HG03159 (cell line): ENCODE data around the gene RIPK4.

Experiments used
- ATAC-seq: cut with Tn5 transposase; IDR thresholded peaks from one replicate; pipeline ENCODE4 v1.9.1; 2021; ENCODE audit warnings: mild to moderate bottlenecking, moderate library complexity; ENCODE audit not compliant: unreplicated experiment

RIPK4 gene

GRCh38 chr21:41770901-41771624 lies 4.2 kb upstream of the RIPK4 start:
- ATAC-seq: no peak

GRCh38 chr21:41769933-41770332 lies 3.1 kb upstream of the RIPK4 start:
- ATAC-seq: no peak

DNA sequence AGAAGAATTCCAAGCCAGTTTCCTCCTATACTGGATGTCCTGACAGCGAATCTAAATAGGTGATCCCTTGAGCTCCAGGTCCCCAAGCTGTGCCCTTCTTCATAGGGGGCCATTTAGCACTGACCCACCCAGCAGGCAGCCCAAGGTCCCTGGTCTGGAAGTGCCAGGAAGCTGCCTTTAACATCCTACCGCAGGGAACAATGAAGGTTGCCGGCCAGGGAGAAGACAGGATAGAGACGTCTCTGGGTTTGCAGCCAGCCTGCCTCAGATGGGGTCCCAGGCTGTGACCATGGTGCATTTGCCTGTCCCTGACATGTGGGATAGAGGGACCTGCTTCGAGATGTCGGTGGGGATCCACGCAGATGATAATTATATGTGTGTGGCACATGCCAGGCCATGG lies 2.7 kb upstream of the RIPK4 start:
- no peak for ATAC-seq

DNA sequence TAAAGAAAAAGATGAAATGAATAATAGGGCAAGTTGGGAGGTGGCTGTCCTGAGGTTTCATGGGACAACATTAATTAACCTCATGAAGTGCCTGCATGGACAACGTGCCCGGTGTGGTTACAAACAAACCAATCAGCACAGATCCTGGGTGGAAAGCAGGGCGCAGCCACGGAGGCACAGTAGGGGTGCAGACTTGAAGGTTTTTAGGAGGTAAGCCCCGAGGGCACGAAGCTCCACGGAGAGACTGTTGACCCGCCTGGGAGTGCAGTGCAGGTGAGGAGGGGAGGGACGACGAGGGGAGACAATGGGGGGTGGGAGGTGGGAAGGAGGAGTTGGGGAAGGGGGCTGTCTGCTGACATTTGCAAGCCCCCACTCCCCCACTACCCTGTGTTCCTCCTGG lies 2.3 kb upstream of the RIPK4 start:
- ATAC-seq: no peak

- no peak for ATAC-seq
Measured at GRCh38 chr21:41768437-41769042, 1.7 kb upstream of the RIPK4 start.

- no peak for ATAC-seq
Measured at GRCh38 chr21:41767606-41768436, 969 bp upstream of the RIPK4 start.

DNA sequence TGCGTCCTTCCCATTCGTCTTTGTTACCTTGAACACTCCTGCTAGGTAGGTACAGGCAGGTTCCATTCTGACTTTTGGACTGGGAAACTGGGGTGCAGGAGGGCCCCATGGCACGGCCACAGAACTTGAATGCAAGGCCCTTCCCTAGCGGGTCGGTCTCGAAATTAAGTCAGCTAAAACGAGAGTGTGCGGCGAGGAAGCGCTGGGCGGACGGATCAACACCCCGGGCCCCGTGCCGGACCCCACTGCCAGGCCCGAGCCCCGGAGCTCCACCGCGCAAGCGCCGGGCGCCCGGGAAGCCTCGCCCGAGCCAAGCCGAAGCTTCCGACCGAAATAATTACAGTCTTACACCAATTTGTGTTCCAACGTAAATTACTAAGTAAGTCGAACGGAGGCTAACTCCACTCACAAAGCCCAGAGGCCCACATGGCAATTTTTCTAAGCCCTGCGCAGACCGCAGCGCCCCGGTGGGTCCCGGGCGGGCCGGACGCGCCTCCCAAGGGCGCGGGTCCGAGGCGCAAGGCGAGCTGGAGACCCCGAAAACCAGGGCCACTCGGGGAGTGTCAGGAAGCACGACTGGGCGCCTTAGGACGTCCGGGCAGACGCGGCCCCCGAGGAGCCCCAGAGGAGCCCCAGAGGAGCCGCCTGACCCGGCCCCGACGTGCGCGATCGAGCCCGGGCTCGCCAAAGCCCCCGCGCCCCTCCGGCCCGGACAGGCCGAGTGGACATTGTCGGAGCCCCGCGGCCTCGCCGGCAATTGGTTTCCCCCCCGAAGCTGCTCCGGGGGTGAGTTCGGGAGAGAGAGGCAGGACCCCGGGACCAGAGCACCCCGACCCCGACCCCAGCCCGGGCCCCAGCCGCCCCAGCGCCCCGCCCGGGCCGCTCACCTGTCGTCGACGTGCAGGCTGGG lies 624 bp downstream of the RIPK4 start:
- ATAC-seq: no peak

GRCh38 chr21:41765420-41765821 lies 1.4 kb downstream of the RIPK4 start:
- ATAC-seq: no peak

DNA sequence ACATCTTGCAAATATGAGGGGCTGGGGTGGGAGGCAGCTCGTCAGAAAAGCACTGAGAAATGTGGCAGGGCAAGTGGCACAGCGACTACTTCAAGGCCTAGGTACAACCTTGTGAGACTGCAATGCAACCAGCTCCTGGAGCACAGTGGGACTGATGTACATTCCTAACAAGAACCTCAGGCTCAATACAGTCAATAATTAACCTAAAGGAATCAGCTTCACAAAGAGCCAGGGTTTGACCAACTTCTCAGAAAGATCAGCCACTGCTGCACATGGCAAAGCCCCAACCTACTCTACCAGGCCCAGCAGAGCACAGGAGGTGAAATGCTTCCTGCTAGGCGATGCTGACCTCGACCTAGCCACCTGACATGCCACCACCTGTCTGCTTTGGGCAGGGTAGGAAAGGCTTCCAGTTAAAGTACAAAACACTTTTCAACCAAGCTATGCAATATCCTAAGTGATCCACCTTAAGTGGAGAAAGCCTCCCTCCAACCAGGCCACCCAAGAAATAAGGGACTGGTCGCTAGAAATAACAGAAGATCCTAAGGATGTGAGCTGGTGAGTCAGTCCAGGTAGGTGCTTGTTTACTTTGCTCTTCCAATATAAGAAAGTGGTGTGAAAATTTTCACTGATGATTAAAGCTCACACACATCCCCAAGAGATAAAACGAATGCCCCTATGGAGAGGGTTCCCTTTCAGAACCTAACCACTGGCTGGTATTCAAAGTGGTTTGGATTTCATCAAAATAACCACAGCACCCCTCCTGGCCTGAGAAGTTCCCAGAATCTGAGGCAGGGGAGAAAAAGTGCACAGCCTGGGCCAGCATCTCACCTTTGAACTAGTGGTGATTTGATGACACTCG lies 2.1 kb downstream of the RIPK4 start:
- ATAC-seq: no peak

DNA sequence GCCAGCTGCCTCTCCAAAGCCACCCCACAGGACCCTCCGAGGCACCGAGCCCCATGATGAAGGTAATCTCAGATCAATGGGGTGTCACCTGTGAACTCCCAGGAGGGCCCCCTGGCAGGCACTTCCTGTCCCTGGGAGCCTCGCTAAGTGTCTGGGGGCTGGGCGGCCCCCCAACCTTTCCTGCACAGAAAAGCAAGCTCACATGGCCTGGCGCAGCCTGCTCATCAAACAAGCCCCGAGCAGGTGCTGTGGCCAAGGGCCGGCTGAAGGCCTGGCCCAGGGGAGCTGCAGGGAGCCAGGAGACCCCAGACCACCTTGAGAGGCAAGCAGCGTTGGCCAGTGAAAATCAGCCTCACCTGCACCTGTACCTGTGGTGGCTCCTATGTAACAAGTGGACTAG lies 2.9 kb downstream of the RIPK4 start:
- no peak for ATAC-seq

- ATAC-seq: no peak
Measured at GRCh38 chr21:41763398-41763931, 3.4 kb downstream of the RIPK4 start.

DNA sequence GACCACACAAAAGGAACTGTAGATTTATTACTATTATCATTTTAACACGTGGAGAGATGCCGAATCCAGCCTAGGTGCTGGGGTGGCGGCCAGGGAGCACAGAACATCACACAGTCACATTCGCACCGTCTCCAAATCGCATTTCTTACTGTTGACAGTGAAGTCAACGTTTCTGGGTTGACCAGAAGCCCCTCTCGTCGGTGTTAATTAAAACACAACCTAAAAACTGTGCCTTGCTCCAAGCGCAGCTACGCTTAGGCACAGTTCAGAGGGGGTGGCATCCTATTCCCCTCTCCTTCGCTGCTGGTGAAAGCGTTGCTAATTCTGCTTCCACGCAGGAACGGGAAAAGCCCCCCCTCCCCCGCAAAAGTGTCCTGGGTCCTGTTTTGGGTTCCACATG lies 4.1 kb downstream of the RIPK4 start:
- no peak for ATAC-seq

DNA sequence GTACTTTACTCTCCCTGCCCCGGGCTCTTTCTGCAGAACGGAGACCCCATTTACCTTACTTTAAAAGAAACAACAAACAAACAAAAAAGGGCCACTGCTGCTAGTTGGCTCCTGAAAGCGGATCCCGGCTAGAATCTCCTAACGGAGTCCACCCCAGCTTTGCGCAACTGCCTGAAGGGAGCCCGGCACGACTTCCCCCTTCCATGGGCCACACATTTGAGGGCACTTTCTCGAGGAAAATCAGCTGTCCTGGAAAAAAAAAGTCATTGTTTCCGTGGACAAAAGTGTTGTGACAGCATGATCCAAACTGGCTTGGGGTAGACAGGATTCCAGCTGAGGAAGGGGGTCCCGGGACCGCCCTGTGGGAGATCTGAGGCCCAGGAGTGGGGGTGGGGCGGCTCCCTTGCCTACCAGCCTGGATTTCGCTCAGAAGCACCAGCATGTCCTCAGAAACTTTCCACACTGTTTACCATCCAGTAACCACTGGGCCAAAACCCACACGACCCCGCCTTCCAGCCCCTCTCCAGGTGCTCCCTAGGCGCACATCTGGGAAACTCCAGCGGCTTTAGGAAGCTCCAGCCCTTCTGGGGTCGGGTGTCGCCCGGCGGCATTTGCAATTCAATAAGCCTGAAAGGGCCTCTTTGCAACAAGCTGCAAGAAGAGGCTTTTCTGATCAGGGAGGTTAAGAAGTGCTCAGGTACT lies 4.8 kb downstream of the RIPK4 start:
- ATAC-seq: no peak

DNA sequence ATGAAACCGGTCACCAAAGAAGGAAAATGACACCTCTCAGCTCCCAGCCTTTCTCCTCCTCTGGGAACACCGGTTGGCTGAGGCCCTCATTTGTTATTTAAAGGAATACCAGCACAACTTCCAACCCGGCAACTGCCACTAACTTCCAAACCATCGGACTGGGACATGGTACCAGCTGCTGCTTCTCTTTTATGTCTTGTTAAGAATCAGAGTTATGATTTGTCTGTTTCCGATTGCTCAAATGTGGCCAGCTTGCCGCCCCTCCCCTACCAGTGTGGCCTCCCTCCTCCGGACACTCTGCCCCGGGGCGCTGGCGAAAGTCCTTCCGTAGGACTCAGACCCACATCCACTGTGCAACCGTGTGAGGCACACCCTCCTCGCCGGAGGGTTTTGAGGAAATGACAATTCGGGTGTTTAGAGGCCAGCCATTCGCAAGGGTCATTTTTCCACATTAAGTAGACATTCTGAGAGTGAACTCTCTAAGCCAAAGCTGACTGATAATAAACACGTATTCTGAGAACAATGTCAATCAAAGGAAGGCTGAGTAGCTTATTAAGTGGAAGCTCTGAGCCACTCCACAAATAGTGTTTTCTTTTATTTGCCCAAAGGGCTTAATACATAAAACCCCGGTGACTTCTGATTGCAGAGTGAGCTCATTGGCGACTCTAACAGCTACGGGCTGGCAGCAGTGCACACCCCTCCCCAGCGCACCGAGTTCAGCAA lies 5.5 kb downstream of the RIPK4 start:
- no peak for ATAC-seq

DNA sequence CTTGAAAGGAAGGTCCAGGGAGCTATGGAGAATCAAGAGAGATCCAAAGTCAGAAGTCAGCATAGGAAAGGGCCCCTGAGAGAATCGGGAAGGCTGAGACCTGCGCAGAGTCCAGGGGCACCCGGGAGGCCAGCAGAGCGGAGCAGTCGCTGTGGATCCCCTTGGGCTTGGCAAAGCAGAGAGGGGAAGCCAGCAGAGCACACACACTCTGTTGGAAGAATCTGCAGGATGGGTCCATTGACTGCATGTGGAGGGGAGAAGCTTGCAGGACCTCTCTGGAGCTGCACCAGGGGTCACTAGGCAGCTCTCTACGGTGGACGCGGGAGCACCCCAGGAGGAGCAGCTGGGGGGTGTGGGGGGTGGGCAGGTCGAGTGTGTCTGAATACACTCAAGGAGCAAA lies 6.4 kb downstream of the RIPK4 start:
- ATAC-seq: no peak

DNA sequence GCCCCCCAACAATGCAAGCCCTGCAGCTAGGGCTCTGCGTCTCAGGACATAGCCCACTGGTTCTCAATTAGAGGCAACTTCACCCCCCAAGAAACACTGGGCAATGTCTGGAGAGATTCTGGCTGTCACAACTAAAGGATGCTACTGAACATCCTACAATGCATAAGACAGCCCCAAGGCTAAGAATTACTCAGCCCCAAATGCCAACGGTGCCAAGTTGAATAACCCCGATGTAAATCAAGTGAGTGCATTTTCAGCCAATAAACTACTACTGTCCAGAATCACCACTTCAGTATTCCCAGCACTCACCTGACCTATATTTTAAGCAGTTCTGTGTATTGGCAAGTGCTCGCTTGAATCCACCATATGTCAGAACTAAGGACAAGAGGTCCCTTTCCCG lies 6.9 kb downstream of the RIPK4 start:
- no peak for ATAC-seq

DNA sequence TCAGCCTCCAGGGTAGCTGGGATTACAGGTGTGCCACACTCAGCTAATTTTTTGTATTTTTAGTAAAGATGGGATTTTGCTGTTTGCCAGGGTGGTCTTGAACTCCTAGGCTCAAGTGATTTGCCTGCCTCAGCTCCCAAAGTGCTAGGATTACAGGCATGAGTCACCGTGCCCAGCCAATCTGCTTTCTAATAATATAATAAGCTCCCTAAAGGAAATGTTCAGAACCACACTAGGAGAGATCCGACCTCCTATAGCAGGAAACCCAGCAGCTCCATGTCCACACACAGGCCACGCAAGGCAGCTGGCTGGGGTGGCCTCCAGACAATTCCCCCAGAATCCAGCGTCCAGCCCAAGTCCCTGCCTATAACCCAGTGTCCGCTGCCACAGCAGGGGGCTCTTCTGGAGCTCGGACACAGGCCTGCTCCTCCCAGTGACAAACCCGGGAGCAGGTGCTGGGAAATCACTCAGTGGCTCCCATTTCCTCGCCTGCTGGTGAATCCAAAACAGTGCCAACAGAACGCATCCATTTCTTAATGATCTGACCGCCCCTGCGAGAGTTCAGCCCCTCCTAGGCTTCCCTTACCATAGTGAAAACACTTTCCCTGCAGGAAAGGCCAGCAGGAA lies 7.5 kb downstream of the RIPK4 start:
- ATAC-seq: no peak

DNA sequence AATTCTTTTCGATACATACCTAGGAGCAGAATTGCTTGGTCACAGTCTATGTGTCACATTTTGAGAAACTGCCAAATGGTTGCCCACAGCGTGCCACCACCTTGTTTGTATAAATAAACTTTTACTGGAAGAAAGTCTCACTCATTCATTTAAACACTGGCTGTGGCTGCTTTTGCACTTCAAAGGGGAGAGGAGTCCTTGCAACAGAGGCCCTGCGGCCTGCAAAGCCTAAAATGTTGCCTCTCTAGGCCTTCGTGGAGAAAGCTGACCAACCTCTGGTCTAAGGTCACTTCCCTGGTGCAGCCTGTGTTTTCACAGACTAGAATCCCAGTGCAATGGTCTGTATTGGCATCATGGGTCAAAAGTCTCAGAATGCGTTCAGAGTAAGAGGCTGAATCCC lies 8.3 kb downstream of the RIPK4 start:
- ATAC-seq: no peak
